ENCODE measurements around the gene TMEM131L. TPM values are rescaled to one million over a fixed set of nuclear protein-coding genes. Genes with fewer than 3 reads are reported as not detected.

Gene TMEM131L
- polyA plus RNA-seq, 2 of the 4 experiments (the other 2 are of a cell fraction), result 3.4 to 5.0 TPM

- ATAC-seq (no peak), DNase-seq (ENCODE audit: low read depth in 1 of 2, low spot score in 1 of 2) (no peak), FAIRE-seq (no peak)
- Histone ChIP-seq H3K4me3 (no peak overlapping the region), H3K27ac (no peak overlapping the region), H3K4me1 (no peaks in the 10 kb centered on the region), H3K4me2 (no peak overlapping the region), H3K9me3 (no peaks in the 10 kb centered on the region)
- ChIA-PET POLR2A (interaction anchor here (1.3 kb wide), 1 partner anchor 84 kb away, joined by 3 read pairs; no protein-coding TSS in a partner anchor), CTCF (interaction anchor here (0.6 to 0.9 kb wide), 2 partner anchors 17 to 27 kb away, joined by 3 to 5 read pairs; no protein-coding TSS in a partner anchor)
- 100% methylated on average over 1 of the region's 1 CpG for WGBS (ENCODE audit: missing lambda C conversion rate)
- TF ChIP-seq MAFK (IDR thresholded peaks at IDR 0.05; ENCODE audit: partially characterized antibody), result peak; percentile 32
- no peak for TF ChIP-seq HOXB13 (CRISPR knock-in tag; IDR thresholded peaks at IDR 0.05; ENCODE audit: low read depth)
These were observed 83.2 kb downstream of the TMEM131L start for GRCh38 chr4:153549405-153549804.

DNA sequence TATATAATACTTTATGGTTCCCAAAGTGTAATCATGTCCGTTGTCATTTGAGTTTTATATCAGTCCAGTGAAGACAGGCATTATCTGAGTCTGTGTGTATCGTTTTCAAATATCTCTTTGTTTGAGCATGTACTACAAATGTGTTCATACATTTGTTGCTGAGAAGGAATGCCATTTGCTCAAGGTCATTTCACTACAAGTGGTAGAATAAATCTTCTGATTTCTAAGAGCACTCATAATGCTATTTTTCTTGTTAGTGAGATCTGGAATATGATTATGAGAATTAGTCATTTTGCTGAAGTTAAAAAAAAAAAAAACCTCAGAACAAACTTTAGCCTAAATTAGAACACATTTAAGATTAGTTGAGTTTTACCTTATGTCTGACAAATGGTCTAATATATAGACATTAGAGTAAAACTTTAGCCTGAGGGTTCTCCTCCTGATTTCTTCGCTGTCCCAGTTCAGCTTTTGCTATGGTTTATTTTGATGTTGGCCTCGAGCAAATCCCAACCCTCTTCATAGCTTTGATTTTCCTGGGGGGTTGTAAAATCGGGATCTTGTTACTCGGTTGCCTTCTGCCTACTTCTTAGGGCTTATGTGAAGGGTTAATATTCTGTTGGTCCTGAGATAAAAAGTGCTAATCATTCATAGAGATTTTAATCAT is 87.1 kb downstream of the TMEM131L start:
- CTCF ChIA-PET, result interaction anchor here (1.4 kb wide), 1 partner anchor 209 kb away, joined by 3 read pairs; the partner anchor contains the start of gene MND1
- no peak overlapping the region for H3K4me2 ChIP-seq
- no peak for DNase-seq (ENCODE audit: low read depth in 1 of 2, low spot score in 1 of 2)
- POLR2A ChIA-PET, result no interaction called here
- FAIRE-seq, result no peak
- H3K4me3 ChIP-seq, result no peak overlapping the region
- WGBS (ENCODE audit: missing lambda C conversion rate), result 78% methylated on average over 6 of the region's 6 CpGs
- no peaks in the 10 kb centered on the region for H3K9me3 ChIP-seq
- ATAC-seq, result no peak
- H3K4me1 ChIP-seq, result peaks cover 8% of the 10 kb centered on the region; the same call in 2 of the 3 replicates
- TF ChIP-seq CTCF (IDR thresholded peaks at IDR 0.05) (no peak), ZSCAN20 (CRISPR knock-in tag; IDR thresholded peaks at IDR 0.05) (no peak), RCOR1 (IDR thresholded peaks at IDR 0.05; ENCODE audit: low read depth, low read length) (no peak), MYC (IDR thresholded peaks at IDR 0.05; ENCODE audit: borderline replicate concordance, low read length) (no peak), FOSB (CRISPR knock-in tag; IDR thresholded peaks at IDR 0.05) (no peak), MAFK (IDR thresholded peaks at IDR 0.05; ENCODE audit: partially characterized antibody) (no peak), GATA3 (IDR thresholded peaks at IDR 0.05; ENCODE audit: borderline replicate concordance) (no peak), KDM1A (IDR thresholded peaks at IDR 0.05; ENCODE audit: low read depth) (no peak), ESRRA (IDR thresholded peaks at IDR 0.05; ENCODE audit: borderline replicate concordance, low read length) (no peak), TP53 (CRISPR knock-in tag; IDR thresholded peaks at IDR 0.05) (no peak), NFE2L2 (conservative IDR thresholded peaks at IDR 0.05; ENCODE audit: low read length) (no peak), TFCP2L1 (CRISPR knock-in tag; IDR thresholded peaks at IDR 0.05) (no peak), BCL3 (IDR thresholded peaks at IDR 0.05) (no peak), USF2 (IDR thresholded peaks at IDR 0.05) (no peak), POLR2A (IDR thresholded peaks at IDR 0.05; ENCODE audit: low read length) (no peak), POLR2AphosphoS2 (conservative IDR thresholded peaks at IDR 0.05; ENCODE audit: low read length) (no peak)
- no peak overlapping the region for H3K27ac ChIP-seq

GRCh38 chr4:153553819-153554170 is 87.6 kb downstream of the TMEM131L start:
- ChIA-PET CTCF (interaction anchor here (1.1 kb wide), 1 partner anchor 24 kb away, joined by 3 read pairs; no protein-coding TSS in a partner anchor), POLR2A (no interaction called here)
- no peak for TF ChIP-seq RAD21 (conservative IDR thresholded peaks at IDR 0.05 in 1 of 2, IDR thresholded peaks at IDR 0.05 in 1 of 2)
- TF ChIP-seq HOXB5 (CRISPR knock-in tag; IDR thresholded peaks at IDR 0.05), result no peak
- TF ChIP-seq E2F6 (IDR thresholded peaks at IDR 0.05; ENCODE audit: borderline replicate concordance, low read depth), result no peak
- no peak for TF ChIP-seq BHLHE40 (IDR thresholded peaks at IDR 0.05; ENCODE audit: low read depth, low read length)
- TF ChIP-seq FOSB (CRISPR knock-in tag; IDR thresholded peaks at IDR 0.05), result no peak
- TF ChIP-seq HOXB13 (CRISPR knock-in tag; IDR thresholded peaks at IDR 0.05; ENCODE audit: low read depth), result no peak
- TF ChIP-seq, protein P1, sequence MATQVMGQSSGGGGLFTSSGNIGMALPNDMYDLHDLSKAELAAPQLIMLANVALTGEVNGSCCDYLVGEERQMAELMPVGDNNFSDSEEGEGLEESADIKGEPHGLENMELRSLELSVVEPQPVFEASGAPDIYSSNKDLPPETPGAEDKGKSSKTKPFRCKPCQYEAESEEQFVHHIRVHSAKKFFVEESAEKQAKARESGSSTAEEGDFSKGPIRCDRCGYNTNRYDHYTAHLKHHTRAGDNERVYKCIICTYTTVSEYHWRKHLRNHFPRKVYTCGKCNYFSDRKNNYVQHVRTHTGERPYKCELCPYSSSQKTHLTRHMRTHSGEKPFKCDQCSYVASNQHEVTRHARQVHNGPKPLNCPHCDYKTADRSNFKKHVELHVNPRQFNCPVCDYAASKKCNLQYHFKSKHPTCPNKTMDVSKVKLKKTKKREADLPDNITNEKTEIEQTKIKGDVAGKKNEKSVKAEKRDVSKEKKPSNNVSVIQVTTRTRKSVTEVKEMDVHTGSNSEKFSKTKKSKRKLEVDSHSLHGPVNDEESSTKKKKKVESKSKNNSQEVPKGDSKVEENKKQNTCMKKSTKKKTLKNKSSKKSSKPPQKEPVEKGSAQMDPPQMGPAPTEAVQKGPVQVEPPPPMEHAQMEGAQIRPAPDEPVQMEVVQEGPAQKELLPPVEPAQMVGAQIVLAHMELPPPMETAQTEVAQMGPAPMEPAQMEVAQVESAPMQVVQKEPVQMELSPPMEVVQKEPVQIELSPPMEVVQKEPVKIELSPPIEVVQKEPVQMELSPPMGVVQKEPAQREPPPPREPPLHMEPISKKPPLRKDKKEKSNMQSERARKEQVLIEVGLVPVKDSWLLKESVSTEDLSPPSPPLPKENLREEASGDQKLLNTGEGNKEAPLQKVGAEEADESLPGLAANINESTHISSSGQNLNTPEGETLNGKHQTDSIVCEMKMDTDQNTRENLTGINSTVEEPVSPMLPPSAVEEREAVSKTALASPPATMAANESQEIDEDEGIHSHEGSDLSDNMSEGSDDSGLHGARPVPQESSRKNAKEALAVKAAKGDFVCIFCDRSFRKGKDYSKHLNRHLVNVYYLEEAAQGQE (IDR thresholded peaks at IDR 0.05), result no peak
- Histone ChIP-seq H3K9me3 (no peaks in the 10 kb centered on the region), H3K4me2 (no peak overlapping the region), H3K27ac (no peak overlapping the region), H3K4me1 (peaks cover 8% of the 10 kb centered on the region; the same call in 2 of the 3 replicates), H3K4me3 (no peak overlapping the region)
- ATAC-seq (no peak), DNase-seq (ENCODE audit: low read depth in 1 of 2, low spot score in 1 of 2) (no peak), FAIRE-seq (no peak)

Data from A549 (cell line).